GM23338 (cell line): Measurements from ENCODE around the gene PODN. TPM values are rescaled to one million over a fixed set of nuclear protein-coding genes. Genes with fewer than 3 reads are reported as not detected.

Source experiments
- ATAC-seq: fragments of 200-7000 bp; cut with Tn5 transposase; 3 replicates; pipeline ENCODE4 v1.9.1; 2020
- DNase-seq: peaks from one replicate; pipeline ENCODE4 v3.0.0-alpha.2; 2015; ENCODE audit warnings: low spot score
- H2AFZ ChIP-seq: fragments of 200-600 bp; sonication (generic); 2 replicates; pipeline ENCODE4 v1.8.0; 2016; ENCODE audit warnings: antibody characterized with exemption, mild to moderate bottlenecking, moderate library complexity
- H3F3A ChIP-seq: fragments of 200-600 bp; sonication (generic); replicated peaks from 2 replicates; pipeline ENCODE4 v1.8.0; 2017; ENCODE audit warnings: antibody characterized with exemption, mixed run types, low read depth
- H3K27ac ChIP-seq: fragments of 200-600 bp; sonication (generic); 2 replicates; pipeline ENCODE4 v1.6.1; 2016; ENCODE audit warnings: low read depth
- H3K27me3 ChIP-seq: fragments of 200-600 bp; sonication (generic); 2 replicates; pipeline ENCODE4 v1.8.0; 2016; ENCODE audit warnings: mild to moderate bottlenecking, mixed run types, moderate library complexity; ENCODE audit not compliant: insufficient read depth
- H3K36me3 ChIP-seq: fragments of 200-600 bp; sonication (generic); 2 replicates; pipeline ENCODE4 v1.8.0; 2016; ENCODE audit warnings: mild to moderate bottlenecking; ENCODE audit not compliant: insufficient read depth
- H3K4me1 ChIP-seq: fragments of 200-600 bp; sonication (generic); 2 replicates; pipeline ENCODE4 v1.8.0; 2016; ENCODE audit warnings: mild to moderate bottlenecking, moderate library complexity; ENCODE audit not compliant: insufficient read depth
- H3K4me2 ChIP-seq: fragments of 200-600 bp; sonication (generic); 2 replicates; pipeline ENCODE4 v1.7.1; 2017; ENCODE audit warnings: mixed run types
- H3K4me3 ChIP-seq: fragments of 200-600 bp; sonication (generic); 2 replicates; pipeline ENCODE4 v1.6.1; 2016; ENCODE audit warnings: mixed run types
- H3K79me2 ChIP-seq: fragments of 200-600 bp; sonication (generic); replicated peaks from 2 replicates; pipeline ENCODE4 v1.8.0; 2017; ENCODE audit warnings: mild to moderate bottlenecking; ENCODE audit not compliant: insufficient read depth
- H3K9me2 ChIP-seq: fragments of 200-600 bp; sonication (generic); 2 replicates; pipeline ENCODE4 v1.8.0; 2017; ENCODE audit not compliant: insufficient read depth
- H4K20me1 ChIP-seq: fragments of 200-600 bp; sonication (generic); replicated peaks from 2 replicates; pipeline ENCODE4 v1.8.0; 2017; ENCODE audit warnings: mild to moderate bottlenecking; ENCODE audit not compliant: insufficient read depth
- H3K27ac Mint-ChIP-seq: 2 replicates; pipeline ENCODE4 v1.8.0; 2020; ENCODE audit warnings: inconsistent platforms, mild to moderate bottlenecking, moderate library complexity, mixed read lengths
- H3K27me3 Mint-ChIP-seq: 3 replicates; pipeline ENCODE4 v1.8.0; 2022; ENCODE audit warnings: low read depth, mild to moderate bottlenecking, moderate library complexity, mixed read lengths, inconsistent platforms; ENCODE audit not compliant: insufficient read depth, poor library complexity
- H3K36me3 Mint-ChIP-seq: 3 replicates; pipeline ENCODE4 v1.8.0; 2021; ENCODE audit warnings: low read depth, mild to moderate bottlenecking, inconsistent platforms, moderate library complexity, mixed read lengths
- H3K4me1 Mint-ChIP-seq: 3 replicates; pipeline ENCODE4 v1.8.0; 2020; ENCODE audit warnings: mild to moderate bottlenecking, inconsistent platforms, mixed read lengths
- H3K4me3 Mint-ChIP-seq: 3 replicates; pipeline ENCODE4 v1.8.0; 2021; ENCODE audit warnings: moderate library complexity, mild to moderate bottlenecking, inconsistent platforms, mixed read lengths
- H3K9me3 Mint-ChIP-seq: 3 replicates; pipeline ENCODE4 v1.8.0; 2020; ENCODE audit warnings: moderate library complexity, mild to moderate bottlenecking, inconsistent platforms, mixed read lengths
- CREB1 ChIP-seq: fragments of 250-450 bp; sonication (Bioruptor Pico); IDR thresholded peaks from 2 replicates; pipeline ENCODE4 v1.5.0; 2020; ENCODE audit warnings: low read depth, mild to moderate bottlenecking, moderate library complexity
- CTCF ChIP-seq, 2 experiments: fragments of 200-600 bp in 1 of 2; sonication (generic) in 1 of 2; conservative IDR thresholded peaks; 2 replicates each; pipeline versions ENCODE4 v1.5.1 to v1.6.1; 2016 to 2017; ENCODE audit warnings: antibody characterized with exemption in 2 of 2, low read depth in 2 of 2, mild to moderate bottlenecking in 2 of 2, moderate library complexity in 1 of 2
- EZH2 ChIP-seq: fragments of 200-600 bp; sonication (generic); IDR thresholded peaks from one replicate; pipeline ENCODE4 v1.8.0; 2017; ENCODE audit warnings: antibody characterized with exemption, mild to moderate bottlenecking, low read depth; ENCODE audit not compliant: unreplicated experiment
- EZH2phosphoT487 ChIP-seq: fragments of 200-600 bp; sonication (generic); IDR thresholded peaks from one replicate; pipeline ENCODE4 v1.8.1; 2018; ENCODE audit warnings: antibody characterized with exemption; ENCODE audit not compliant: unreplicated experiment
- JUNB ChIP-seq: IDR thresholded peaks from one replicate; pipeline ENCODE4 v1.6.1; 2016; ENCODE audit warnings: antibody characterized with exemption; ENCODE audit not compliant: unreplicated experiment
- NANOG ChIP-seq: IDR thresholded peaks from 2 replicates; pipeline ENCODE4 v1.6.1; 2016; ENCODE audit warnings: antibody characterized with exemption, borderline replicate concordance
- POLR2AphosphoS5 ChIP-seq: IDR thresholded peaks from 2 replicates; pipeline ENCODE4 v1.6.1; 2016; ENCODE audit warnings: antibody characterized with exemption, low read depth
- STAT1 ChIP-seq: IDR thresholded peaks from one replicate; pipeline ENCODE4 v1.6.1; 2016; ENCODE audit warnings: antibody characterized with exemption; ENCODE audit not compliant: unreplicated experiment
- ZNF114 ChIP-seq: fragments of 250-450 bp; sonication (Bioruptor Pico); IDR thresholded peaks from 2 replicates; pipeline ENCODE4 v1.5.0; 2020; ENCODE audit warnings: mild to moderate bottlenecking, moderate library complexity
- ZNF331 ChIP-seq: fragments of 250-450 bp; sonication (Bioruptor Pico); IDR thresholded peaks from 2 replicates; pipeline ENCODE4 v1.5.0; 2020; ENCODE audit warnings: low read depth, mild to moderate bottlenecking, moderate library complexity
- polyA plus RNA-seq: library from polyadenylated mRNA; unstranded; fragments of >200 nt; fragmentation: Nextera tagmentation; extraction: Ambion mirVana; gene quantifications from 2 replicates; pipeline ENCODE4 v1.2.1, GENCODE V29; 2016
- total RNA-seq: library from RNA; depleted of rRNA; stranded (reverse); fragments of >200 nt; shearing (Covaris generic); gene quantifications from 2 replicates; pipeline ENCODE4 v1.2.3, GENCODE V29; 2014
- TF ChIP-seq, protein P1 (sequence below): fragments of 250-450 bp; sonication (Bioruptor Pico); IDR thresholded peaks from 2 replicates; pipeline ENCODE4 v1.5.0; 2020; ENCODE audit warnings: mild to moderate bottlenecking, moderate library complexity
- TF ChIP-seq, protein P2 (sequence below): IDR thresholded peaks from 2 replicates; pipeline ENCODE4 v1.6.1; 2016; ENCODE audit warnings: antibody characterized with exemption

The PODN gene
- total and polyA plus RNA-seq, 2 experiments from 2014 or later = 0.16 to 0.24 TPM

DNA sequence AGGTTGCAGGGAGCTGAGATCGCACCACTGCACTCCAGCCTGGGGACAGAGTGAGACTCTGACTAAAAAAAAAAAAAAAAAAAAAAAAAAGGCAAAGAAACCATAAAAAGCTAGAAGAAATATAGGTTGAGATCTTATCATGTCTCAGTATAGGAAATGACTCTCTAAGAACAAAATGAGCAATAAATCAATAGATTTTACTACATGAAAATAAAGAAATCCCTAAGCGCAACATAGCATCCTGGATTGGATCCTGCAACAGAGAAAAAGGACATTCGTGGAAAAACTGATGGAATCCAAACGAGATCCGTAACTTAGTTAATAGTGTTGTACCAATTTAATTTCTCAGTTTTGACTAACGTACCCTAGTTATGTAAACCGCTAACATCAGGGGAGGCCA is 45.1 kb downstream of the PODN start:
- H2AFZ ChIP-seq = peak overlapping the region; percentile 84; the same call in 1 of the 2 replicates
- no peak overlapping the region for H3K4me3 Mint-ChIP-seq
- H3K27me3 ChIP-seq = no peaks in the 10 kb centered on the region
- H3K36me3 Mint-ChIP-seq = no peaks in the 10 kb centered on the region
- no peak overlapping the region for H3K4me2 ChIP-seq
- peaks cover 18% of the 10 kb centered on the region for H3K4me1 Mint-ChIP-seq
- no peak for TF ChIP-seq ZNF331
- DNase-seq (no peak), ATAC-seq (no peak)
- H4K20me1 ChIP-seq = no peaks in the 10 kb centered on the region
- no peaks in the 10 kb centered on the region for H3K9me2 ChIP-seq
- H3K4me1 ChIP-seq = peaks cover 9% of the 10 kb centered on the region
- no peak overlapping the region for H3K27ac ChIP-seq
- no peak overlapping the region for H3K27ac Mint-ChIP-seq
- no peaks in the 10 kb centered on the region for H3K9me3 Mint-ChIP-seq
- H3K4me3 ChIP-seq = no peak overlapping the region
- no peaks in the 10 kb centered on the region for H3K36me3 ChIP-seq
- peaks cover 10% of the 10 kb centered on the region for H3K27me3 Mint-ChIP-seq
- no peaks in the 10 kb centered on the region for H3K79me2 ChIP-seq
- no peaks in the 10 kb centered on the region for H3F3A ChIP-seq

DNA sequence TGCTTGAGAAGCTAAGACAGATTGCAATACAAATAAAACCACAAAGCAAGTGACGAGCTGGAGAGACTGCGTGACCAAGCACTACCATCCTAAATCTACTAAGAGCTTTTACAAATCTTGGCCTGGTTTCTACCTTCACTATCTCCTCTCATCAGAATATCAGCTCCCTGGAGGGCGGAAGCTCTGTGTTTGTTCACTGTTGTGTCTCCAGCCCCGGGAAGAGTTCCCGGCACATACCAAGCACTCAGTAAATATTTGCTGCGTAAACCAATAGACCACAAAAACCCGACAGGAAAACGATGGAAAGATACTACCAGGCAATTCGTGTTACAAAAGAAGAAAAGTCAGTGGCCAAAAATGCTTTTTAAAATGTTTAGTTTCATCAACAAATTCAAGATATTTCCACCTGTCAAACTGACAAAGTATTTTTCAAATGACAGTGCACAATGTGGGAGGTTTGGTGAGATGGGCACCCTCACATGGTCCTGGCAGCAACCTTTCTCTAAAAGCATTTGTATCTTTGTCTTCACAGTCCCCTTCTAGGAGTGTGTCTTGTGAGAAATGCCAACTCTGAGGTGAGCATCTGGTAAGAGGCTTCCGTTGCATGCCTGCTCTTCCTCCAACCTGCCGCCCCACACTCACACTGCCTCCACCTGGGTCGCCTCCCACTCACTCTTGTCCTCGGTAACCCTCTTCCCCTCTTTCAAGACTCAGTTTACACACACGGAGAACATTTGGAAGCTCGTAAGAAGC is 45.7 kb downstream of the PODN start:
- ATAC-seq = no peak; the same call in 2 of the 3 replicates
- TF ChIP-seq STAT1 = no peak
- TF ChIP-seq, protein P1, sequence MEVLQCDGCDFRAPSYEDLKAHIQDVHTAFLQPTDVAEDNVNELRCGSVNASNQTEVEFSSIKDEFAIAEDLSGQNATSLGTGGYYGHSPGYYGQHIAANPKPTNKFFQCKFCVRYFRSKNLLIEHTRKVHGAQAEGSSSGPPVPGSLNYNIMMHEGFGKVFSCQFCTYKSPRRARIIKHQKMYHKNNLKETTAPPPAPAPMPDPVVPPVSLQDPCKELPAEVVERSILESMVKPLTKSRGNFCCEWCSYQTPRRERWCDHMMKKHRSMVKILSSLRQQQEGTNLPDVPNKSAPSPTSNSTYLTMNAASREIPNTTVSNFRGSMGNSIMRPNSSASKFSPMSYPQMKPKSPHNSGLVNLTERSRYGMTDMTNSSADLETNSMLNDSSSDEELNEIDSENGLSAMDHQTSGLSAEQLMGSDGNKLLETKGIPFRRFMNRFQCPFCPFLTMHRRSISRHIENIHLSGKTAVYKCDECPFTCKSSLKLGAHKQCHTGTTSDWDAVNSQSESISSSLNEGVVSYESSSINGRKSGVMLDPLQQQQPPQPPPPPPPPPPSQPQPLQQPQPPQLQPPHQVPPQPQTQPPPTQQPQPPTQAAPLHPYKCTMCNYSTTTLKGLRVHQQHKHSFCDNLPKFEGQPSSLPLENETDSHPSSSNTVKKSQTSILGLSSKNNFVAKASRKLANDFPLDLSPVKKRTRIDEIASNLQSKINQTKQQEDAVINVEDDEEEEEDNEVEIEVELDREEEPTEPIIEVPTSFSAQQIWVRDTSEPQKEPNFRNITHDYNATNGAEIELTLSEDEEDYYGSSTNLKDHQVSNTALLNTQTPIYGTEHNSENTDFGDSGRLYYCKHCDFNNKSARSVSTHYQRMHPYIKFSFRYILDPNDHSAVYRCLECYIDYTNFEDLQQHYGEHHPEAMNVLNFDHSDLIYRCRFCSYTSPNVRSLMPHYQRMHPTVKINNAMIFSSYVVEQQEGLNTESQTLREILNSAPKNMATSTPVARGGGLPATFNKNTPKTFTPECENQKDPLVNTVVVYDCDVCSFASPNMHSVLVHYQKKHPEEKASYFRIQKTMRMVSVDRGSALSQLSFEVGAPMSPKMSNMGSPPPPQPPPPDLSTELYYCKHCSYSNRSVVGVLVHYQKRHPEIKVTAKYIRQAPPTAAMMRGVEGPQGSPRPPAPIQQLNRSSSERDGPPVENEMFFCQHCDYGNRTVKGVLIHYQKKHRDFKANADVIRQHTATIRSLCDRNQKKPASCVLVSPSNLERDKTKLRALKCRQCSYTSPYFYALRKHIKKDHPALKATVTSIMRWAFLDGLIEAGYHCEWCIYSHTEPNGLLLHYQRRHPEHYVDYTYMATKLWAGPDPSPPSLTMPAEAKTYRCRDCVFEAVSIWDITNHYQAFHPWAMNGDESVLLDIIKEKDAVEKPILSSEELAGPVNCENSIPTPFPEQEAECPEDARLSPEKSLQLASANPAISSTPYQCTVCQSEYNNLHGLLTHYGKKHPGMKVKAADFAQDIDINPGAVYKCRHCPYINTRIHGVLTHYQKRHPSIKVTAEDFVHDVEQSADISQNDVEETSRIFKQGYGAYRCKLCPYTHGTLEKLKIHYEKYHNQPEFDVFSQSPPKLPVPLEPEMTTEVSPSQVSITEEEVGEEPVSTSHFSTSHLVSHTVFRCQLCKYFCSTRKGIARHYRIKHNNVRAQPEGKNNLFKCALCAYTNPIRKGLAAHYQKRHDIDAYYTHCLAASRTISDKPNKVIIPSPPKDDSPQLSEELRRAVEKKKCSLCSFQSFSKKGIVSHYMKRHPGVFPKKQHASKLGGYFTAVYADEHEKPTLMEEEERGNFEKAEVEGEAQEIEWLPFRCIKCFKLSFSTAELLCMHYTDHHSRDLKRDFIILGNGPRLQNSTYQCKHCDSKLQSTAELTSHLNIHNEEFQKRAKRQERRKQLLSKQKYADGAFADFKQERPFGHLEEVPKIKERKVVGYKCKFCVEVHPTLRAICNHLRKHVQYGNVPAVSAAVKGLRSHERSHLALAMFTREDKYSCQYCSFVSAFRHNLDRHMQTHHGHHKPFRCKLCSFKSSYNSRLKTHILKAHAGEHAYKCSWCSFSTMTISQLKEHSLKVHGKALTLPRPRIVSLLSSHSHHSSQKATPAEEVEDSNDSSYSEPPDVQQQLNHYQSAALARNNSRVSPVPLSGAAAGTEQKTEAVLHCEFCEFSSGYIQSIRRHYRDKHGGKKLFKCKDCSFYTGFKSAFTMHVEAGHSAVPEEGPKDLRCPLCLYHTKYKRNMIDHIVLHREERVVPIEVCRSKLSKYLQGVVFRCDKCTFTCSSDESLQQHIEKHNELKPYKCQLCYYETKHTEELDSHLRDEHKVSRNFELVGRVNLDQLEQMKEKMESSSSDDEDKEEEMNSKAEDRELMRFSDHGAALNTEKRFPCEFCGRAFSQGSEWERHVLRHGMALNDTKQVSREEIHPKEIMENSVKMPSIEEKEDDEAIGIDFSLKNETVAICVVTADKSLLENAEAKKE = no peak
- TF ChIP-seq ZNF114 (CRISPR knock-in tag) = no peak
- no peak for TF ChIP-seq POLR2AphosphoS5
- TF ChIP-seq NANOG = no peak
- TF ChIP-seq EZH2phosphoT487 = no peak
- no peak for TF ChIP-seq JUNB
- no peak for TF ChIP-seq CREB1 (CRISPR knock-in tag)
- TF ChIP-seq ZNF331 = no peak
- TF ChIP-seq, protein P2, sequence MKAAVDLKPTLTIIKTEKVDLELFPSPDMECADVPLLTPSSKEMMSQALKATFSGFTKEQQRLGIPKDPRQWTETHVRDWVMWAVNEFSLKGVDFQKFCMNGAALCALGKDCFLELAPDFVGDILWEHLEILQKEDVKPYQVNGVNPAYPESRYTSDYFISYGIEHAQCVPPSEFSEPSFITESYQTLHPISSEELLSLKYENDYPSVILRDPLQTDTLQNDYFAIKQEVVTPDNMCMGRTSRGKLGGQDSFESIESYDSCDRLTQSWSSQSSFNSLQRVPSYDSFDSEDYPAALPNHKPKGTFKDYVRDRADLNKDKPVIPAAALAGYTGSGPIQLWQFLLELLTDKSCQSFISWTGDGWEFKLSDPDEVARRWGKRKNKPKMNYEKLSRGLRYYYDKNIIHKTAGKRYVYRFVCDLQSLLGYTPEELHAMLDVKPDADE = no peak
- no peak for TF ChIP-seq CTCF (conservative IDR thresholded peaks at IDR 0.05; ENCODE audit: low read depth in 2 of 2)
- no peak for TF ChIP-seq EZH2

More for the DNA sequence above, 45.7 kb downstream of the PODN start:
- Mint-ChIP-seq H3K36me3 (no peaks in the 10 kb centered on the region; the same call in 2 of the 3 replicates), H3K4me3 (no peak overlapping the region), H3K27me3 (peaks cover 10% of the 10 kb centered on the region), H3K9me3 (0 out of 3 replicates have a peak, but pooled peaks cover 5% of the 10 kb centered on the region), H3K27ac (no peak overlapping the region), H3K4me1 (peaks cover 18% of the 10 kb centered on the region)
- H3K79me2 ChIP-seq = no peaks in the 10 kb centered on the region
- H3K4me1 ChIP-seq = peaks cover 9% of the 10 kb centered on the region
- H3F3A ChIP-seq = no peaks in the 10 kb centered on the region
- H3K36me3 ChIP-seq = no peaks in the 10 kb centered on the region
- no peaks in the 10 kb centered on the region for H4K20me1 ChIP-seq
- peak overlapping the region; percentile 84; the same call in 1 of the 2 replicates for H2AFZ ChIP-seq
- H3K27ac ChIP-seq = peak overlapping the region; percentile 6; the same call in 1 of the 2 replicates
- no peak overlapping the region for H3K4me3 ChIP-seq
- H3K4me2 ChIP-seq = 0 out of 2 replicates have a peak overlapping the region, but pooled peaks have one; percentile 23
- H3K27me3 ChIP-seq = no peaks in the 10 kb centered on the region
- no peaks in the 10 kb centered on the region for H3K9me2 ChIP-seq
- no peak for DNase-seq
